ENCODE data around the gene TMEM94.
"Not testable (repeated sequence)": the region's sequence is repeated elsewhere in the genome, so short reads cannot be mapped to it uniquely, and the experiment has no call there.

Gene TMEM94

DNA sequence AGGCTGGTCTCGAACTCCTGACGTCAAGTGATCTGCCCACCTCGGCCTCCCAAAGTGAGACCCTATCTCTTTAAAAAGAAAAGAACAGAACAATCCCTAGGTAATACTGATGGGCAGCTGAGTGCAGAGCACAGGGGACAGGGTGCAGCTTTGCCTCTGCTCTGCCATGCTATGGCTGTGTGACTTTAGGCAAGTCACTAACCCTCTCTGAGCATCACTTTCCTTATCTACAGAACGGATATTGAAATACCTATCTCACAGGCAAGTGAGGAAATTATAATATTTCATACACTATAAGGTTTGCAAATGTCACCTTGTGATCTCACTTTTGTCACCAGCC is 54.8 kb downstream of the TMEM94 start:
- DNase-seq (ENCODE audit: low read depth in 2 of 2): no peak

DNA sequence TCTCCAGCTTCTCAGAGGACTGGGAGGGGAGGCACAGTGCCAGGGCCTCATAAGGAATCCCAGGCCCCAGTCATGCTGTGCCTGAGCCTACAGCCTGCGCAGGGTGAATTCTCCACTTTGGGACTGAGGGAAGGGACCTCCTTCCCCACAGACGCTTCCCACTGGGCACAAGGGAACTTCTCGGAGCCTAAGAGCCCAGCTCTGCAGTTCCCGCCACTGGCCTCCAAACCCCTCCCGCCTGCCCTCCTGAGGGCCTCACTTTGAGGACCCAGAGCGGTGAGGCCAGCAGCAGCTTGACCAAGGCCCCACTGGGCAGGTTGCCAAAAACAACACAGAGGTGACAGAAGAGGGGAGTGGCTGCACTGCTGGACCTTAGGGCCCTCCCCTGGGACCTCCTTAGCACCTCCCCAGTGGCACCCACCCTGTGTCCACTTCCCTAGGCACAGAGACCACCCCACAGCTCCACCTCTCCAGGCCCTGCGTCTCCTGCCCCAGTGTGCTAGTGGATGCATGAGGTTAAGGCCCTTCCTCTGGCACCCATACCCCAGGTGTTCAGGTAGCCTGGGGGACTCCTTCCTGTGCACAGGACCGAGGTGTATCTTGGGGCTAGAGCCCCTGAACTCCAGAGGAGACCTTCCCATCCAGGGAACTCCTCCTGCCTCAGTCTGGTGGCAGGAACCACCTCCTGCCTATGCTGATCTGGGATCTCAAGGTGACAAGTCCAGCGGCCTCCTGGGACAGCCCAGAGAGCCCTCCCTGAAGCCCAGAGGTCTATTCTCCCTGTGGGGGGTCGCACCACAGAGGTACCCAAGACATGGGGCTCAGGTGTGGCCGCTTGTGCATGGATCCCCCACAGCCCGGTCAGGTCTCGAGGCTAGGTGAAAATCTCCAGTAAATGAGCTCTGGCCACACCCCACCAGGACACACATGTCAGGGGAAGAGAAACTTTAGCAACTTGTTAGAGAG is 55.5 kb downstream of the TMEM94 start:
- no peak for DNase-seq (ENCODE audit: low read depth in 2 of 2)

DNA sequence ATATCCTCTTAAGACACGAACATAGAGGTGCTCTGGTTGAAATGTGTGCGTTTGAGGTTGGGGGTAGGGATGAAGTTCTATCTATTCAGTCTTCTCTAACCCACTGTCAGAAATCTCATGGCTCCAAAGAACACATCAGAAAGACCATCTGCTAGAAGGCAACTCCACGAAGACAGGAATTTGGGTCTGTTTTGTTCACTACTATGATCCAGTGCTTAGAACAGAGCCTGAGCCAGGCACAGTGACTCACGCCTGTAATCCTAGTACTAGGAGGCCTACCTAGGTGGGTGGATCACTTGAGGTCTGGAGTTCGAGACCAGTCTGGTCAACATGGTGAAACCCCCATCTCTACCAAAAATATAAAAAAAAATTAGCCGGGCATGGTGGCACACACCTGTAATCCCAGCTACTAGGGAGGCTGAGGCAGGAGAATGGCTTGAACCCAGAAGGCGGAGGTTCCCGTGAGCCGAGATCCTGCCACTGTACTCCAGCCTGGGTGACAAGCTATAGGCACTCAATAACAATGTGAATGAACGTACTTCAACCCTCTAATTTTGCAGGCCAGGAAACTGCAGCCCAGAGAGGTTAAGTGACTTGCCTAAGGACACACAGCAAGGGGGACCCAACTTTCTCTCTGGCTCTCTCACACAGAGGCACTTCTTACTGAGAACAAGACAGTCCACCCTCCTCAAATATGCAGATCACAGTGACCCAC is 56.6 kb downstream of the TMEM94 start:
- no peak for DNase-seq (ENCODE audit: low read depth in 2 of 2)

DNA sequence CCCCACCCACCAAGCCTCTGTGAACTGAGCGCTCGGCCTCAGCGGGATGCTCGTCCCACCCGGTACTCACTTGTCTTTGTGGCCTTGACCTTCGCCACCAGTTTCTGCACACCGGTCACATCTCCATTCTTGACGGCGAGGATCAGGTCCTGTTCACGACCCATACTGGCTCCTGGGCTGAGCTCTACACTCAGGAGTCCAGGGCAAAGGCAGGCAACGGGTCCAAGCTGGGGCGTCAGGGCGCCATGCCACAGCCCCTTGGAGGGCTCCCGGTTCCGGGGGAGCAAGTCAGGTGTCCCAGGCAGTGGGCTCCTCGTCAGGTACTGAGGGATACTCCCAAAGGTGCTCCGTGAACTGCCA is 57.2 kb downstream of the TMEM94 start:
- DNase-seq (ENCODE audit: low read depth in 2 of 2): no peak

DNA sequence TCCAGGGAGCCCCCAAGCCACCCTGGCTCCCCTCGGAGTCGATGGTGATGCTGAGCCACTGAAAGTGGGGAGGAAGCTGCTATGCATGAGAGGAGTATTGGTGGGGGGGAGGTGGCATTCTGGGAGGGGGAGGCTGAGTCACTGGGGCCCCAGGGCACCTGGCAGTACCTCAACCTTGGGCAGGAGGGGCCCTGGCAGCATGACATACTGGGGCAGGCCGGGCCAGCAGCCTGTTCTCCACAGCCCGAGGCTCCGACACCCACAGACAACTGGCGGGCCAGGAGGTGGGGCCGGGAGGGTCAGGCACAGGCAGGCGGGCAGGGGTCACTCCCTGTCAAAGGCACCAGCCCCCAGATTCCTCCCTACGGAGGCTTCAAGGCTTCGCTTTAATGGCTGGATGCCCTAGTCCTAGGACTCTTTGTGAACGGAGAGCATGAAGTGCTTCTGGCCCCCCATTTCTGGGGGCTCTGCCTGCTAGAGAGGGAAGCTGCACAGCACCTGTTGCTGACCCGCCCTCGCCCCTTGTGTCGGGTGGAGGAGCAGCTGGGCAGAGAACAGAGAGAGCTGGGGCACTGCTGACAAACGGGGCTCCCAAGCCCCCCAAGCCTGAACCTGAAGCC is 58.0 kb downstream of the TMEM94 start:
- DNase-seq (ENCODE audit: low read depth in 2 of 2): no peak

DNA sequence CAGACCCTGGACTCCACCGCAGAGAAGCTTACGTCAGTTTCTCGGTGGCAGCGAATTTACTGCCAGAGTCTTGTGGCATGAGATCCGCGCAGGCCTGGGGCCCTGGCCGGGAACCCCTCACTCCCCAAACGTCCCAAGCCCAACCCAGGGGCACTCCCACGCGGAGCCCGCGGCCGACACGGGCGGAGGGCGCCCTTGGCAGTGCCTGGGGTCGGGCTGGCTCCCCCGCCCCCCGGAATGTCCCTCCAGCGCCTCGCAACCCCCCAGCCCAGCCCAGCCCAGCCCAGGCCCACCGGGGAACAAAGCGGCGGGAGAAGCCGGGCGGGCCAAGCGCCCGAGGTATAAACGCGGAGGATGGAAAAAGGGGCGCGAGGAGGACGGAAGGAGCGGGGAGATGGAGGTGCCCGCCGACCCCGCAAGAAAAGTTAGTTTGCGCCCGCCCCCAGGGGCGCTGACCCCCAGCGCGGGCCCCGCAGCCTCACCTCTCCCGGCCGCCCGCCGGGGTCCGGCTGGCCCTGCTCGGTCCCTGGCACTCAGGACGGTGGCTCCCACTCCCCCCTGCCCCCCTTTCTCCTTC is 58.6 kb downstream of the TMEM94 start:
- no peak for DNase-seq (ENCODE audit: low read depth in 2 of 2)

DNA sequence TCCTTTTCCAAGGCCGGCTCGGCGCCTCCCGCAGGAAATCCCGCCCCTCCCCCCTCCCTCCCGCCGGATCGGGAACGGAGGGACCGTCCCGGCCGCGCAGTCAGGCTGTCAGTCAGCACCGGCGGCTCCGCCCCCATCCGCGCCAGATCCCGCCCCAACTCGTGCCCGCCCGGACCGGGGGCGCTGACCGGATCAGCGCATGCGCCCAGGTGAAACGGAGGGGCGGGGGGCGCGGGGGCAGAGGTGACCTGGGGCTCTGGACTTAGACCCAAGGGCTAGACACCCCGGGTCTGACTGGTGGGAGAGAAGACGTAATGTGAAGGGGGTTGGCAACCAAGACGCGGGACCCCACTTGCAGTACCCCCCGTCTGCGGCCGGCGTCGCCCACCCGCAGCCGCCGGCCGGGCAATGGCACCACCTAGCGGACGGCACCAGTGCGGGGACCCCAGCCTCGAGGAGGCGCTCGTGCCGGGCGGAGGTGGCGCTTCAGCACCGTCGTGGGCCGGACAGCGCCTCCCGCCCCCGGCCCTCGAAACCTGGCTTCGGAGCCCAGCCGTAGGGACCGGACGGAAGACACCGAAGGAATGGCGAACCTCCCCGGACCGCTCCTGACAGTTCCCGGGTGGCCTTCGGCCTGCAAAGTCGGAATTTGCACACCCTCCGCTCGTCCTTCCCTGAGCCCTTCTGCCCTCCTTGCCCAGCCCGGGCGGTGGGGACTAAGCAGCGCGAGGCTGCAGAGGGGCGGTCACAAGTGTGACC is 59.2 kb downstream of the TMEM94 start, which contains the start of gene CASKIN2:
CASKIN2 (minus strand) TSS at position 42 of the 759 bp plus-strand sequence. CDS start 1,733 bp downstream, outside the sequence.
- peak; percentile 51 to 61 for DNase-seq (ENCODE audit: low read depth in 2 of 2)

DNA sequence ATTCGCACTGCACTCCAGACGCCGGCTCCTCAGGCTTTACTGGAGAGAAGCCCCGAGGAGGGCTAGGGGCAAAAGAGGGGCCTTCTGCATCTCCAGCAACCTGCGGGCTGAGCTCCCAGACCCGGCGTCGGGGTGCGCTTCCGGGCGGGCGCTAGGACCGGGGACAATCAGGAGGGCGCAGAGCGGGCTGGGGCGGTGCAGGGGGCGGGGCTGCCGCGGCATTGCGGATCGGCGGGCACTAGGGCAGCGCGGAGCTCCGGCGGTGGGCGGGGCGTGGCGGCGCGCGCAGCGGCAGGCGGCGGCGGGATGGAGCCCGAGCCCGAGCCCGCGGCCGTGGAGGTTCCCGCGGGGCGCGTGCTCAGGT is 59.8 kb downstream of the TMEM94 start, which contains the start of gene TSEN54:
TSEN54 (plus strand) TSS at position 274 of the 364 bp plus-strand sequence; CDS start at position 307, 33 bp downstream.
- peak; percentile 90 to 92 for DNase-seq (ENCODE audit: low read depth in 2 of 2)

DNA sequence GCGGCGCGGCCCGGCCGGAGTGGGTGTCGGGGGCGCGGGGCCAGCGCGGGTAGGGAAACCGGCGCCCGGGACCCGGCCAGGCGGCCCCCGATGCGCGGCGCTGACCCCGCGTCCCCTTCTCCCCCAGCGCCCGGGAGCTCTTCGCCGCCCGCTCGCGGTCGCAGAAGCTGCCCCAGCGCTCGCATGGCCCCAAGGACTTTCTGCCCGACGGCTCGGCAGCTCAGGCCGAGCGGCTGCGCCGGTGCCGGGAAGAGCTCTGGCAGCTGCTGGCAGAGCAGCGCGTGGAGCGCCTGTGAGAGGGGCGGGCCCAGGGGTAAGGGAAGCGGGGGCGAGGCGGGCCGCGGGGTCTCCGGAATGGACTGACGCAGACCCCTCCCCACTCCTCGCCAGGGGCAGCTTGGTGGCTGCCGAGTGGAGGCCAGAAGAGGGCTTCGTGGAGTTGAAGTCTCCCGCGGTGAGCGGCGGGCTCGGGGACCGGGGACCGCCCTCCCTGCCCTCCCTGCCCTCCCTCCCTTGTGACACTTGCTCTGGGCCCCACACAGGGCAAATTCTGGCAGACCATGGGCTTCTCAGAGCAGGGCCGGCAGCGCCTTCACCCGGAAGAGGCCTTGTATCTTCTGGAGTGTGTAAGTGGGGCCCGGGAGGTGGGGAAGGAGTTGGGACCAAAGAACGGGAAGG is 60.3 kb downstream of the TMEM94 start:
- no peak for DNase-seq (ENCODE audit: low read depth in 2 of 2)

DNA sequence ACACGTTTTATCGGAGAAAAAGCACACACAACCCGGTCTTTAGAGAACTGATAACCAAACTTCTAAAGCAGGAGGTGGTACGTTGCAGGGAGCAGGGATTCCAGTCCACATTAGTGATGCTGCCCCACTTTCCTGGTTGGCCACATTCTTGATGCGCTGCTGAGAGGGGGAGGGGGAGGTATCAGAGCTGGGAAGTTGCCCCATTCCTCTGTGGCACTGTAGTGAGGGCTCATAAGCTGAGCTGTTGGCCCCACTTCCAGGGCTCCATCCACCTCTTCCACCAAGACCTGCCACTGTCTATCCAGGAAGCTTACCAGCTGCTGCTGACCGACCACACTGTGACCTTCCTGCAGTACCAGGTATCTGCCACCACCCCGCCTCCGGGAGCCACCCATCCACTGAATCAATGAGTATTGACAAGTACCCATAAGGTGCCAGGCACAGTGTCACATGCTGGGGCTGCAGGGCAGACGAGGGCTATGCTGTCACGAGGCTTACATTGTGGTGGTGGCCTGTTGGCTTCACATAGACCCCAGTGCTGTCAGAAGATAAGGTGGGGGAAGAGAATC is 60.9 kb downstream of the TMEM94 start:
- DNase-seq (ENCODE audit: low read depth in 2 of 2): no peak

DNA sequence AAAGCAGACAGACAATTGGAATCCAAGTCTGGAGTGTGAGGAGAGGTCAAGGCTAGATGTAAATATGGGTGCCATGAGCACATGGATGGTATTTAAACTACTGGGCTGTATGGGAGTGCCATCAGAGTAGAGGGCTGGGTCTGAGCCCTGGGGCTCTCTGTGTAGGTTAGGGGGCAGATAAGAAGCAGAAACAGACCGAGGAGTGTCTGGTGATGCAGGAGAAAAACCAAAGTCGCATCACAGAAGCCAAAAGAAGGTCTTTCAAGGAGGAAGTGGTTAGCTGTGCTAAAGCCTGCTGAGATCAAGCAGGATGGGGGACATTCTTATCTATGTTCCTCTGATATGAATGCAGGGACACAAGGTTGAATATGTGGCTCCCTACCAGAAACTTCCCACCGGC is 61.8 kb downstream of the TMEM94 start:
- DNase-seq (ENCODE audit: low read depth in 2 of 2): peak in 1 of 2 donors; percentile 12

DNA sequence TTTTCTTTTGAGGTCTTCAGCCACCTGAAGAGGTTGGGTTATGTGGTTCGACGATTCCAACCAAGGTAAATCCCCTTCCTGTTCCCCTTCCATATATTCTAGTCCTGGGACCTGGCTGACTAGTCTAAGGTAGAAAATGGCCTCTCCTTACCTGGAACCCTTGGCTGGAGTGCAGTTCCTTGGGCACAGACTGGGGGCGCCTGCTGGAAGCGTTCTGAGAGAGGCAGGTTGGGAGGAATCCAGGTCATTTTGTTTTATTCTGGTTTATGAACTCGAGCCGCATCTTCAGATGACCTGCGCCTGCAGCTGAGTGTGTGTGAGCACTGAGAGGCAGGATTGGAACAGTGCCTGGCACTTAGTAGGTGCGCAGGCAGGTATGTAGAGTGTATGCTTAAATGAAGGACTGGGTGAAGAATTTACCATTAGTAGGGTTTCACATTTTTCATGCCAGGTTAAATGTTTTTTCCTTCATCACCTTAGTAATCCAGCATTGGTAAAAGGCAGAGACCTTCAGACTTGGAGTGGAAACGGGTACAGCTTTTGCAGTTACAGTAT is 62.6 kb downstream of the TMEM94 start:
- DNase-seq (ENCODE audit: low read depth in 2 of 2): no peak

DNA sequence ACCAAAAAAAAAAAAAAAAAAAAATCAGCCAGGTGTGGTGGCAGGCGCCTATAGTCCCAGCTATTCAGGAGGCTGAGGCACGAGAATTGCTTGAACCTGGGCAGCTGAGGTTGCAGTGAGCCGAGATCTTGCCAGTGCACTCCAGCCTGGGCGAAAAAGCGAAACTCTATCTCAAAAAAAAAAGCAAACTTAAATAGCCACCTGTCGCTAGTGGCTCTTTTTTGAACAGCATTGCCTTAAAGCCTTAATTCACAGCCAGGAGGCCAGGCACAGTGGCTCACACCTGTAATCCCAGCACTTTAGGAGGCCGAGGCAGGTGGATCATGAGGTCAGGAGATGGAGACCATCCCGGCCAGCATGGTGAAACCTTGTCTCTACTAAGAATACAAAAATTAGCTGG is 64.0 kb downstream of the TMEM94 start:
- DNase-seq (ENCODE audit: low read depth in 2 of 2): not testable (repeated sequence)

DNA sequence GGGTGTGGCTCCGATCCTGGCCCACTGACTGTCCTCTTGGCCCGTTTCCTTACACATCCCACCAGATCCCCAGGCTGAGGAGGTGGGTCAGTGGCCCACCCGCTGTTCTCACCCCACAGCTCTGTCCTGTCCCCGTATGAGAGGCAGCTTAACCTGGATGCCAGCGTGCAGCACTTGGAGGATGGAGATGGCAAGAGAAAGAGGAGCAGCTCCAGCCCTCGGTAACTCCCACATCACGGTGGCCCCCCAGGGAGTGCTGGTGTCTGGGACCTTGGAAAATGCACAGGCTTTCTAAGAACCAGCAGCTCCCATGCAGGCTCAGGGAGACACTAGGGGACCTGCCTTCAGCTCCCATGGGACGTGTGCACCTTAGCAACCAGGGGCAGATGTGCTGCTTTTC is 64.9 kb downstream of the TMEM94 start:
- DNase-seq (ENCODE audit: low read depth in 2 of 2): no peak

DNA sequence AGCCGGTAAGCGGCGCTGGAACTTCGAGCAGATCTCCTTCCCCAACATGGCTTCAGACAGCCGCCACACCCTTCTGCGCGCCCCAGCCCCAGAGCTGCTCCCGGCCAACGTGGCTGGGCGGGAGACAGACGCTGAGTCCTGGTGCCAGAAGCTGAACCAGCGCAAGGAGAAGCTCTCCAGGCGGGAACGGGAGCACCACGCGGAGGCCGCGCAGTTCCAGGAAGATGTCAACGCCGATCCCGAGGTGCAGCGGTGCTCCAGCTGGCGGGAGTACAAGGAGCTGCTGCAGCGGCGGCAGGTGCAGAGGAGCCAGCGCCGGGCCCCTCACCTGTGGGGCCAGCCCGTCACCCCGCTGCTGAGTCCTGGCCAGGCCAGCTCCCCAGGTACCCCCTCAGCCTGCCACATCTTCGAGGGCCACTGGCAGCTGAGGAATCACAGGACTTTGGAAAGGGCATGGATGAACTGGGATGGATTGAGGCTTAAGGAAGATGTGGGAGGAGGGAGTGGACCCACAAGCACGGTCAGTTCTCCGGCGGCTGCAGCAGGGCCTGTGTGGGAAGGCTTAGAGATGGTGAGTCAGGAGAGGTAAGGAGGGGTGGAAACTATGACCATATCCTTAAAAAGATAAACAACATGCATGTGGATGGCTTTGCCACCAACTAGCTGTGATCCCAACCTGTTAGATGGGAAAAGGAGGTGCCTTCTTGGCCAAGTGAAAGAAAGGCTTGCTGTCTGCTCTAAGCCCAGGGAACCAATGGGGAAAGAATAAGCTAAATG is 65.7 kb downstream of the TMEM94 start:
- DNase-seq (ENCODE audit: low read depth in 2 of 2): no peak

DNA sequence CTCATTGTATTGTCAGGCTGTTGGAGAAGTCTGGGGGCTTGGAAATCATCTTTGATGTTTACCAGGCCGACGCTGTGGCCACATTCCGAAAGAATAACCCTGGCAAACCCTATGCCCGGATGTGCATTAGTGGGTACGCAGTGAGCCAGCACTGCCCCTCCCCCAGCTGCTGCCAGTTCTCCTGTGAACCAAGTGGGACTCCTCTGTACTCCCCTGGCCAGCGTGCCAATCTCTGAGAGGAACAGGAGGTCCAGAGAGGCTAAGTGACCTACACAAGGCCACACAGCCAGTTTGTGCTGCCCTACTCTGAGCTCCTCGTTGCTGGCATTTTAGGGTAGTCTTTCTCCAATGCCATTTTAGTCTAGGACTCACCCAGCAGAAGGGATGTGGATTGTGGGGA is 67.2 kb downstream of the TMEM94 start:
- DNase-seq (ENCODE audit: low read depth in 2 of 2): no peak

DNA sequence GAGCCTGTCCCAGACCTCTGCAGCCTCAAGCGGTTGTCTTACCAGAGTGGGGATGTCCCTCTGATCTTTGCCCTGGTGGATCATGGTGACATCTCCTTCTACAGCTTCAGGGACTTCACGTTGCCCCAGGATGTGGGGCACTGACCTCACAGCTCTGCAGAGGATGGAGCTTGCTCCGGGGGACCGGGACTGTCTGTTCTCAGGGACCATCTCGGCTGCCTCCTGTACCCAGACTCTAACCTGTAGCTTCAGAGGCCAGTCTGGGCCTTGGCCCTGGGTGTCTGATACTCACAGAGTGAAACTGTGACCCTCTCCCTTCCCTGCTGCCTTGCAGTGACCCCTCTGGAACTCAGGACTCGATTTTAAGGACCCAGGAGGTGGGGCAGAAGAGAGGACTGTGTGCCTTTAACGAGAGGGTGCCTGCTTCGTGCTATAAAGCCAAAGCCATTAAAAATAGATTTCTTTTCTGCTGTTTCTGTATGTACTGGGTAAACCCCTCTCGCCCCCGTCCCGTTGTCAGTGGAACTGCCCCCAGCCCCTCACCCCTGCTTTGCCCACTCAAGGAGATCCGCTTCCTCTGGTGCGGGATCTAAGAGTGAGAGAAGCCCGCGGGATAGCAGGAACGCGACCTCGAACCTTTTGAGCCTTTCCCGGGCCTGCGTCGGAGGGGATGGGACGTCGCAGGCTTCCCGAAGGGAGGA is 68.0 kb downstream of the TMEM94 start:
- DNase-seq (ENCODE audit: low read depth in 2 of 2): no peak

DNA sequence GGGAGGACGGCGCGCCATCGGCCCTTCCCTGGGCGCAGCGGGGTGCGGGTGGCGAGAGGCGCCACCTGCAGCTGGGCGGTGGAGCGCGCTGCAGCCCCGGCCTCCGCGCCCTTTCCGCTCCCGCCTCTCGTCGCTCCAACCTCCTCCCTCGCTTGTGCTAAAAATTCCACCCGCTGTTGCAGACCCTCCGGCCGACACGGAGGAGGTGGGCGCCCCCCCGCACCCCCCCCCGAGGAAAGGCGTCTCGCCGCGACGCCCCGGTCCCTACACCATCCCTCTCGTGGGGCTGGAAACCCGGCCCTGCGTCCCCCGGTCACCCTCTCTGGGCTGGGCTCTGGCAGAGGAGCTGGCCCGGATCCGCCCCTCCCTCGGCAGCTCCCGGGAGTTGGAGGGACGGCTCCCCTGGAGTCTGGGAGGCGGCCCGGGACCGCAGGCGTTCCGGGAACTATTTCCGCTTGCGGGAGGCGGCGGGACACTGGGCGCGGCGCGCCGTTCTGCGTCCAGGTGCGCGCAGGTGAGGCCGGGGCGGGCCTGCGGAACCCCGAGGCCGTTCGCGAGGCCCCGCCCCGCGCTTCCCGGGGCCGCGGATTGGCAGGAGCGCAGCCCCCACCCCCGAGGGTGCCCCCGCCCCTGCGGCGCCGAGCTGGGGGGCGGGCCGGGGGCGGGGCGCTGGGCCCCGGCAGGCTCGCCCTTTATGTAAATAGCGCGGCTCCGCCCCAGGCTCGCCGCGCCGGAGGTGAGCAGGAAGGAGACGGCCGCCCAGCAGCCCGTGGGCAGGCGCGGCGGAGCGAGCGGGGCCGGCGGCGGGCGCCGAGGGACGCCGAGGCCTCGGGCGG is 68.8 kb downstream of the TMEM94 start, which contains the start of gene LLGL2:
LLGL2 (plus strand) TSS at position 728 of the 836 bp plus-strand sequence. CDS start 17,730 bp downstream, outside the sequence.
- peak; percentile 66 to 73 for DNase-seq (ENCODE audit: low read depth in 2 of 2)

Measured in stimulated activated CD8-positive, alpha-beta memory T cell treated with anti-CD3 and anti-CD28 coated beads, Interleukin-2, amount 100 ng/mL, for 1 hour (primary cell).